GM18907 (cell line): ENCODE measurements around the gene PITPNM2.
"Not testable (repeated sequence)": the region's sequence is repeated elsewhere in the genome, so short reads cannot be mapped to it uniquely, and the experiment has no call there.

ENCODE experiments used
- ATAC-seq: cut with Tn5 transposase; IDR thresholded peaks from one replicate; pipeline ENCODE4 v1.9.1; 2021; ENCODE audit warnings: mild to moderate bottlenecking, moderate library complexity; ENCODE audit not compliant: unreplicated experiment

Gene PITPNM2

DNA sequence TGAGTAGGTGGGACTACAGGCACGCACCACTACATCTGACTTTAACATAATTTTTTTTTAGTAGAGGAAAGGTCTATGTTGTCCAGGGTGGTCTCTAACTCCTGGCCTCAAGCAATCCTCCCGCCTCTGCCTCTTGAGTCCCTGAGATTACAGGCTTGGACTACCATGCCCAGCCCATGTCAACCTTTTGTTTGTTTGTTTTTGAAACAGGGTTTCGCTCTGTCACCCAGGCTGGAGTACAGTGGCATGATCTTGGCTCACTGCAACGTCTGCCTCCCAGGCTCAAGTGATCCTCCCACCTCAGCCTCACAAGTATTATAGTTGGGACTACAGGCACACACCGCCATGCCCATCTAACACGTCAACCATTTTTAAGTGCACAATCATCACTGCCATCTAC lies 29.2 kb downstream of the PITPNM2 start:
- ATAC-seq: no peak

DNA sequence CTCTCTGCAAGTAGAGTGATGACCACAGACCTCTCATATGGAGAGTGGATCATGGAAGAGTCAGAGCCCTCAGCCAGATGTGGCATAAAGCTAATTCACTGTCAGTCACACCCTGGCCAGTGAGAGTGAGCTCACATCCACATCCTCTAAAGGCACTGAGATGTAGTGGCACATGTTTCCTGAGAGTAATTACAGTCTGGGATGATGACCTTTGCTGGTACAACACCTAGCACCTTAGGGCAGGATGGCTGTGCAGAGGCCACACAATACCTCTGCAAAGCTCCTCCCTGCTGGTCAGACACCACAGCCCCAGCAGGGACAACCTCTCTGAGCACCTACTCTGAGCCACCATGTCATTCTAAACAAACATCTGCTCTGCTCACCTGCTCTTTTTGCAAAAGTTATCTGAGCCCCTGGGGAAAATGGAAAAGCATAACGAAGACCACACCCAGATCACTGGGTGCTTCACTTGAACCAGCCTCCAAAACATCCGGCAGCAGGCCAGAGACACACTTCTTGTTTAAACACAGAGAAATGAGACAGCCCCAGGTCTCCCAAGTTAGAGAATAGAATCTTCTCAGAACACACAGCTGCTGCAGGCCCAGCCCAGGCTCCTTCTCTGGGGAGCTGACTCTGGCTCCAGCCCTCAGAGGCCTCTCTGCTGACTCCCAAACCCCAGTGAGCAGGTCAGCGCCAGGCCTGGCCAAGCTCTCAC lies 30.3 kb downstream of the PITPNM2 start:
- no peak for ATAC-seq

DNA sequence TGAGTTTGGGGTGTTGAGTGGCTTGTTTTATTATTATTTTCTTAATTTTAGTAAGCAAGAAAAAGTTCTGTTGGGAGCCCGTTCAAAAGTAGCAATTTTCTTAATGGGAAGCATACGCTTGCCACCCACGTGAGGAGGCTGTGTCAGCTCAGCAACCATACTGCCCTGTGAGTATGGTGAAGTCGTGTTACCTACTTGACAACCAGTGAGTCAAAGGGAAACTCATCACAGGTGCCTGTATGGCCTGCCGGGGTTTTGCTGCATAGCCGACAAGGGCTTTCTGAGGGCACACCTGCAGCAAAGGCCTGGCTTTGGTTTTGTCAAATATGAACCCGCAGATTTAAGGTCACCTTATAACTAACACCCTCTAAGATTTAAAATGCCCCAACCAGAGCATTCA lies 31.1 kb downstream of the PITPNM2 start:
- peak; percentile 85 for ATAC-seq

DNA sequence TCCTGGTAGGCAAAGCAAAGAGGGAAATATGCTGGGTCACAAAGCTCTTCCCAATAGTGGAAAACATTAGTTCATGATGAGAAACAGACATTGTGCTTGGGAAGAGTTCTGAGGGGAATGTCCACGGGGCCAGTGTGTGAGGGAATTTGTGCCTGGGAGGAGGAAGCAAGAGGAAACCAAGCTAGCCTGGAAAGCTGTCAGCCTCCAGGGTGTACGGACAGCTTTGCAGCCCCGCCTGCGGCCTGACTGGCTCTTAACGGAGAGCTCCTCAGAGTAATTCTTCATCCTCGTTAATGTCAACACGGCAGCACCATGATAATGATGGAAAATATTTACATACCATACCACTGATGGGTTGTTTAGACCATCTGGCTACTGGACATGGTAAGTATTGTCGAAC lies 32.4 kb downstream of the PITPNM2 start:
- ATAC-seq: no peak

DNA sequence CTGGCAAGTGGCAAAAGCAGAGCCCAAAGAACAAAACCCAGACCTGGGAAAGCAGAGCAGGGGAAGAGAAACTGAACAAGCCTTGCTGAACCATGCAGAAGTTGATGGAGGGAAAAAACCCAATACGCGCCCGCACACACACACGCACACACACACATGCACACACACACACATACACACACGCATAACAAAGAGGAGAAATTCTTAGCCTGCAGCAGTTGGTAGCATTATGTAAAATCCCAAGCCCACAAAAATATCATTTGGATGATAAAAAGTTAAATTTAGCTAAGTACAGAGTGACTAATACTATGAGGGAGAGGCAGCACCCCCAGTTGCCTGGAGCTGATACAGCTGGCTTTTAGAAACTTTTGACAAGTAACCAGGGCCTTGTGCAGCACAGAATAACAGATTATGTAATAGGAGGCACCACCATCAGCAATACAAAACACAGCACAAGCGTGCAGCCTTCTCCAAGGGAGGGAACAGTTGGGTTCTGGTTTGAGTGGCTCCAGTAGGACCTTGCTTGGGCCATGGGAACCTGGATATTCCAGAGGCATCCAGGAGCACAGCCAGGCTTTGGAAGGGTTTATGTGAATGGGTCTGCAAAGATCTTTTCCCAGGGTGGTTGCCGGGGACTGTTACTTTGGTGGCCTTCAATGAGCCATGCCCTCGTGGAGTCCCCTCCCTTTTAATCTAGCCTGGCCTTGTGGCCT lies 35.3 kb downstream of the PITPNM2 start:
- no peak for ATAC-seq

DNA sequence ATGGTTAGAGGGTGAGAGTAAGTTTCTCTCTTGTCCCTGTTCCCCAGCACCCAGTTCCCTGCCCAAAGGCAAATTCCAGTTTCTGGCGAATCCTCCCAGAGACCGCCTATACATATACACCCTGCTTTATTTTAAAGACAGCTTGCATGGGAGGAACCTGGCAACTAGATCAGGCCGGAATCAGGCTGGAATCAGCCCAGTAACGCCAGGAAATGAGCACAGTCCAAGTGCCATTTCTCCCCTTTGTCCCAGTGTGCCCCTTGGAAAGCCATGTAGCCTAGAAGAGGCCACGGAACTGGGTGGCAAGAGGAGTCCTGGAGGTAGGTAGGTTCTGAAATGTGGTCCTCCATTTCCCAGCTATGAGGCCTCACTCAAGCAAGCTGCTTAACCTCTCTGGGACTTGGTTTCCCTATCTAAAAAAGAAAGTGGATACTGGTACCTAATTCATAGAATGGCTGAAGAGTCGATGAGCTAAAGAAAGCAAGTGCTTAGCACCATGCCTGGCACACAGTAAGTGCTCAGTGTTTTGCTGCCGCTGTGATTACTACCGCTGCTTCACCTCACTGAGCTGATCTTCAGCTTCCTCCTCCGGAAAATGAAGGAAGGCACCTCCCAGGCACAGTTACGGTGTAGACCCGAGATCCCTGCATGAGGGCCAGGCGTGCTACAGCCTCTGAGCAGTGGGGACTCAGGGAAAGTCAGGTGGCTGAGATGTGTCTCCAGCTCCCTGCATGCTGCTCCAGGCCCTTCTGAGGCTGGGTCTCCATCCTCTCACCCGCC lies 36.4 kb downstream of the PITPNM2 start:
- no peak for ATAC-seq

DNA sequence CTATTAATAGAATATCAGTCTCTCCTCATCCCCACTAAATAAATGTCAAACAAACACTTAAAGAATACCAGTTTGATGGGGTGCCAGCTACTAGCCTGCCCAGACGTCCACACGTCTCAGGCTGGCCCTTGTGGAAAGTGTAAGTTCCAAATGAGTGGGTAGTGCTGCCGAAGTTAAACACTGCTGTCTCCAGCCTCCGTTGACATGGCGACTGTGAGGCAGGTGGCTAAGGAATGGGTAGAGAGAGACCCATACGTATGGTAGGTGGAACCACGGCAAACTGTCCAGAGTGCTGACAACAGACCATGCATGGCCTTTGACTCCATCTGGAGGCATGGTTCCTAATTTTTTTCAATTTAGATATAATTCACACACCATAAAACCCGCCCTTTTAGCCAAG lies 37.9 kb downstream of the PITPNM2 start:
- no peak for ATAC-seq

DNA sequence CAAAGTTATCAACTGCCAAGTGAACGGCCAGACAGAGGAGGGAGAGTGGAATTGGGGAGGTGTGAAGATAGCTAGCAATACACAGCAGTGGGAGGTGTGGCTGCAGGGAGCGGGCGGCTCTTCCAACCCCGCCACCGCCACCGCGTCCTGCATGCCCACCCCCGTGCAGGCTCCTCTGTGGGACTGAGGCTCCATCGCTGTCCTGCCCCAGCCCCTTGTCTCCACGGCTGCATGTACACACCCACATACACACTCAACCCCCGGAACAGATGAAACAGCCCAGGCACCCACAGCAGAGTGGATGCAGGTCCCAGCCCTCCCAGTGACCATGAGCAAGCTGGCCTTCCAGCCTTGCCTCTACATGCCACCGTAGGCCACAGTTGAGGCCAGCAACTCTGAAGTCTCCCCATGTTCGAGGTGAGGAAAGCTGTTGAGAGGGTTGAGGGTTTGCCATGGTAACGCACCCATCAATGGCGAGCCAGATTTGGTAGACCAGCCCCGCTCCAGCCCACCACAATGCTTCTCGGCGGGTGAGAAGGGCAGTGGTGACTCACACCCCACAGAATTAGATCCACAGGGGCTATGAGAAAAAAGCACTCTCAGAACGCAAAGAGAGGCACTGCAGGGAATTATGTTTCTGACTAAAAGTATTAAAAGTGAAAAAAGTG lies 39.3 kb downstream of the PITPNM2 start:
- no peak for ATAC-seq

DNA sequence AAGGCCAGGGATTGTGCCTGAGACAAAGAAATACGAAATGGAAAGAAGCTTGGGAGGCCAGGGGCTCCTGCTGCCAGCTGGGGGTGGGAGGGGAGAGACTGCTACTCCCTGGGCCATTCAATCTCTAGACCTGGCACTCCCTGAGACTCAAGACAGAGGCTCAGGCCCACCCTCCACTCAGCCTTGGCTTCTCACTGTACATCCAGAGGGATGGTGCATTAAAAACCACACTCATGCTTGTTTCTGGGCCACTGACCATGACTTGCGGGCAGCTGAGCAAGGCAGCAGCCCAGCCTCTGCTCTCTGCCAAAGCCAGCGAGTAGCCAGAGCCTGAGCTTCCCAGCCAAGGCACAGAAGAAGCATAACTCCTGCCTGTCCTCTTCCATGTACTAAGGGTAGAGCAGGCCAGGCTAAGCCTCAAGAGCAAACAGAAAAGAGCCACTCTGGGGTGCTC lies 41.5 kb downstream of the PITPNM2 start:
- no peak for ATAC-seq

DNA sequence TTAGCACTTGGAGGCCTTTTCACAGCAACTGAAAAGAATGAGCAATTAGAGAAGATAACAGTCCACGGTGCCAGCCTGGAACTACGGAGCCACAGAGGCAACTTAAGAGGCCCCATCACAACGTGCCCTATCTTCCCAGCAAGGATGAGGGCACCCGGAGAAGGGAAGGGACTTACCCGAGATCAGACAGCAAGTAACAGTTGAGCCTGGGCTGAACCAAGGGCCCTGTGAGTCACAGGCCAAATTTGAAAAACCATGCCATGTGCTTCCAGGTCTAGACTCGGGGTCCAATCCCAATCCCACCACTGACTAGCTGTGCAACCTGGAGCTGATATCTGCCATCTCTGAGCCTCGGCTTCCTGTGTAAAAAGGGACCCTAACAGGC lies 42.2 kb downstream of the PITPNM2 start:
- no peak for ATAC-seq

DNA sequence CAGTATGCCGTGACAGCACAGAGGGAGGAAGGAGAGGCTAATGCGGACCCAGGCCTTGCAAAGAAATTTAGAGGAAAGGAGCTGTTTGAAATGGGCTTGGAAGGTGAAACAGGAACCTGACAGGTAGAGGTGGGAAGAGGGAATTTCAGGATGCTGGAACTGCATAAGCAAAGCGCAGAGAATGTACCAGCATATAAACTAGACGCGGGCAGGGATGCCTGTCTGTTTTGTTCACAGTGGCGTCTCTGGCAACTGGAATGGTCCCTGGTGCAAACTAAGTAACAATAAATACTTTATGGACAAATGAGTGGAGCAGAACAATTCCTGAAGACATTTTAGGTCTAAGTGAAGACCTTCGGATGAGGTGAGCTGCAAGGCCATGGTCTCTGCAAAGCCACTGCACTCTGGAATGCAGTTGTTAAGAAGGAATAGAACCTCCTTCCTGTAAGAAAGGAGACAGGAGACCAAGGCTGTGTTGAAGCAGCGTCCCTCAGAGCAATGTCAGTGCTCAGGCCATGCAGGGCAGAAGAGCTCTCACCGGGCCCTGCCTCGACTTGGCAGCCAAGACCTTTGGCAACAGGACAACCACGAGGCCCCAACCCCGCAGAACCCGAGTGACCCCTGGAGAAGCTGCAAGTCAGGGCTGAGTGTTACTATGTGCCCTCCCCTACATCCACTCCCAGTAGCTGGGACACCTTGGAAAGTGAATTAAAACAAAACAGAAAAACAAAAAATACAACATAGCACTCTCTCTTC lies 42.8 kb downstream of the PITPNM2 start:
- ATAC-seq: no peak

DNA sequence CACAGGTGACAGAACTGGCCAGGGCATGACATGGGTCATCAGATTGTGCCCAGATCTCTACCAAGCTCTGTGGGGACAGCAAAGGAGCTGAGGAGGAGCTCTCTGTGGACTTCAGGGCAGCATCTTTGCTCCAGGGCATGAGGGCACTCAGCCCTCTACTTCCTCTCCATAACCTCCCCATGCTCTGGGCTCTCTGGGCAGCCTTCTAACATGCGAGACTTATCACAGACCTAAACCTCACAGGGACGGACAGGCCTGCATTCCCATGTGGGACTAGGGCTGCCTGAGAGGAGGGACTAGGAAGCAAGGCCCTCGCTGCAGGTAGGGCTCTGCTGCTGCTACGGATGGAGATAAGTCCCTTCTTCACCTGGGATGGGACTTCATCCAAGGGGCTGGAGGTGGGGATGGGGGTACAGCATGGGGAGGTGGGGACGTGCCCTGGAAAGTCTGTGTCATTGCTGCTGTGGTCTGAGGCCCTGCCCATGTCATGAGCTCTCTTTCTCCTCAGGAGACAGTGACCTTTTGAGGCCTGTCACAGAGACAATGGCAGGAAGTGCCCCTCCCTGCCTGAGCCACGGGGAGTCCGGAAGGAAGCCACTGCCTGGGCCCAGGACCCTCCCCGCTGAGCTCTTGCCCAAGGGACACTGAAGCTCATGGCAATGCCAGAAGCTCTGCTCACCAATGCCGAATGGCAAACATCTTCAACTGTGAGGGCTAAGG lies 44.1 kb downstream of the PITPNM2 start:
- ATAC-seq: no peak

DNA sequence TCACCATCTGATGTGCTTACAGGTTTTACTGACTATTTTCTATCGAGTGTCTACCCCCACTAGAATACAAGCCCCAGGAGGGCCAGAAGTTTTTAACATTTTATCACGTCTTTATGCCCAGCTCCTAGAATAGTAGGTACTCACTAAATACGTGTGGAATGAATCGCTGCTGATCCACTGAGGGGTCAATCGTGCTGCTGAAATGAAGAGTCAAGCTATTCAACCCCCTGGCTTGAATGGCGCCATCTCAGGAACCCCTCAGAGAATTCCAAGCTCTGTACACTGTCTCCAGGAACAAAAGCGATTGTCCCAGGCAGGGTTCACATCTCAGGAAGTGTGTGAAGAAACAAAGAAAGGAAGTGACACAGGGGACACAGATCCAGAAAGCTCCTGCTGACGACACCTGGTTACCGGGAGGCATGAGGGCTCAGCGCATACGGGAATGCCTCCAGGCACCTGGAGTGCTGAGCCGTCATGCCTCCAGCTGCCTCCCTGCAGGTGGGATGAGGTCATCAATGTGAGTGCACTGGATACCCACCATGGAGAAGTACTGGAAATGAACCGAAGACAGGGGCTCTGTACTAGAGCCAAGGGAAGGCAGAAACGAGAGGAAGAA lies 45.6 kb downstream of the PITPNM2 start:
- ATAC-seq: no peak

DNA sequence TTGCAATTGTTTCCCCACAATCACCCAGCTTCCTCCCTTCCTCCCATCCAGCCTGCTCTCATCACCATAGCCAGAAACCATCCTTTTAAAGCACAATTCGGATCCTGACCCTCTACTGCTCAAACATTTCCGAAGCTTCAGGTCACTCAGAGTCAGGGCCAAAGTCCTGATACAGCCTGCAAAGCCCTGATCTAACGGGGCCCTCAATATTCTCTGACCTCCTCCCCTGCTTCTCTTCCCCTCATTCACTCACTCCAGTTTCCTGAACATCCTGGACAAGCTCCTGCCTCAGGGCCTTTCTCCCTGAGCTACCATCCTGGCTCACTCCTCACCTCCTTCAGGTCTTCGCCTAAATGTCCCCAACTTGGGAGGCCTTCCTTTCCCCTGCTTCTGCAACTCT lies 46.1 kb downstream of the PITPNM2 start:
- ATAC-seq: no peak

DNA sequence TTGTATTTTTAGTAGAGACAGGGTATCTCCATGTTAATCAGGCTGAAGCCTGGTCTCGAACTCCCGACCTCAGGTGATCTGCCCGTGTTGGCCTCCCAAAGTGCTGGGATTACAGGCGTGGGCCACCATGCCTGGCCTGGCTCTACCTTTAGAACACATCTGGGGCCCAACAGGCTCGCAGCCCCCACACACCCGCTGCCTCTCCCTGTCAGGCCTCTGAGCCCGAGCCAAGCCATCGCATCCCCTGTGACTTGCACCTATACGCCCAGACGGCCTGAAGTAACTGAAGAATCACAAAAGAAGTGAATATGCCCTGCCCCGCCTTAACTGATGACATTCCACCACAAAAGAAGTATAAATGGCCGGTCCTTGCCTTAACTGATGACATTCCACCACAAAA lies 46.8 kb downstream of the PITPNM2 start:
- not testable (repeated sequence) for ATAC-seq

DNA sequence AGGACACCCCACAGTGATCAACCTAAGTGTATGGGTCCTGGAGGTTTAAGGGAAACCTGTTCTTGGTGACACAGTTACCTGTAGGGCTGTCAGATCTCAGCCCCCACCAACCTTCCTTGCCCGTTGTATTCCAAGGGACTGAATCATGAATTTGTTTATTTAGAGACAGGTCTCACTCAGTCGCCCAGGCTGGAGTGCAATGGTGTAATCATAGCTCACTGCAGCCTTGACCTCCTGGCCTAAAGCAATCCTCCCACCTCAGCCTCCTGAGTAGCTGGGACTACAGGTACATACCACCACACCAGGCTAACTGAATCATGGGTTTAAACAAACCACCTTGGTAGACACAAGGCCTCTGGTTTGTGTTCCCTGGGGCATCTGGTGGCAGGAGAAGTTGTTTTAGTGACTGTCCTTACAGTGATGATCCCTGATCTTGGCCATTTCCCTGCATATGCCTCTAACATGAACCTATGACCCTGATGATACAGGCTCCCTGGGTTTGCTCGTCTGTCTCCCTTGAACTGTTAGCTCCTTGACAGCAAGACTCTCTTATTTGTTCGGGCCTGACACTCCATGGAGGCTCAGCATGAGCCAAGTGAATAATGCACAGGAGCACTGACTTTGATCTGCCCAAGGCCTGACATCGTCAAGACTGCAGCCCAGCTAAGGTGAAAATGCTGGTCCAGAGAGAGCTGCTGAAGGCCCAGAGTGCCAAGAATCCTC lies 47.9 kb downstream of the PITPNM2 start:
- no peak for ATAC-seq

DNA sequence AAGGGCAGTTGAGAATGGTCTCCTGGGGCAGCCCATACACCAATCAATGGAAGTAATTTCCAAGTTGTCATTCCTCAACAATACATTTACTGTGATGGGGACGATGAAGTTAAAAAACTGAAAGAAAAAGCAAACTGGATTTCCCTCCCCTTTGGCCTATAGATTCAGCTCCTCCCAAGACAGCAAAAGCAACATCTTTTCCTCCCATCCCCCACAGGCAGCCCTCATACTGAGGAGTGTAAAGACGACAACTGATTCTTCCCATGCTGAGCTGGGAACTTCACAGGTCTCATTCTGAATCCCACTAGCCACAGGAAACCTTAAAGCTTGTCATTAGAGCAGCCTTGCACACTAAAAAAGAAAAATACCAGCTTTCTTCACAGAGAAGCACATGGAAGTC lies 48.5 kb downstream of the PITPNM2 start:
- no peak for ATAC-seq

DNA sequence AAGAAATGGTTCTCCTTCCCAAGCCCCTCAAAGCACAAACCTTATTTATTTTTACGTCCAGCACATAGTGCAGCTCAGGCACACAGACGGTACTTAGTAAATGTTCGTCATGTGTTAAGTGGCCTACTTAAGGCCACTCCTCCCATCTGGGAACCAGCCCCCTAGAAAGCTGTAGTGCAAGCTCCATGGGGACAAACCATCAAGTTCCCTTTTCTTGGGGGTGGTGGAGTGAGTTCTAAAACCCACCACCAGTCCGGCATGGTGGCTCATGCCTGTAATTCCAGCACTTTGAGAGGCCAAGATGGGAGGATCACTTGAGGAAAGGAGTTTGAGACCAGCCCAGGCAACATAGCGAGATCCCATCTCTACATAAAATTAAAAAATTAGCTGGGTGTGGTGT lies 49.4 kb downstream of the PITPNM2 start:
- no peak for ATAC-seq
